Epithelial cell of proximal tubule (primary cell): ENCODE data around the gene FLT3. TPM values are rescaled to one million over a fixed set of nuclear protein-coding genes. Genes with fewer than 3 reads are reported as not detected.
A peak's percentile ranks its signal among the peaks of the same experiment; 100 is the strongest.
"Not testable (repeated sequence)": the region's sequence is repeated elsewhere in the genome, so short reads cannot be mapped to it uniquely, and the experiment has no call there.

Experiments
- DNase-seq: peaks from one replicate; pipeline ENCODE4 v3.0.0-alpha.2; 2011; ENCODE audit warnings: low read depth
- H3K4me3 ChIP-seq: 2 replicates; pipeline ENCODE4 v1.5.1; 2011; ENCODE audit warnings: low read depth, mild to moderate bottlenecking, low read length
- total RNA-seq: library from RNA; depleted of rRNA; stranded (reverse); fragments of >200 nt; gene quantifications from 2 replicates; pipeline ENCODE4 v1.2.3, GENCODE V29; 2015
- TF ChIP-seq, protein P1 (sequence below): conservative IDR thresholded peaks from 2 replicates; pipeline ENCODE4 v1.5.1; 2012; ENCODE audit warnings: low read depth, mild to moderate bottlenecking, low read length

Gene FLT3
- 0.14 and 0.58 TPM in 2 replicates for total RNA-seq

DNA sequence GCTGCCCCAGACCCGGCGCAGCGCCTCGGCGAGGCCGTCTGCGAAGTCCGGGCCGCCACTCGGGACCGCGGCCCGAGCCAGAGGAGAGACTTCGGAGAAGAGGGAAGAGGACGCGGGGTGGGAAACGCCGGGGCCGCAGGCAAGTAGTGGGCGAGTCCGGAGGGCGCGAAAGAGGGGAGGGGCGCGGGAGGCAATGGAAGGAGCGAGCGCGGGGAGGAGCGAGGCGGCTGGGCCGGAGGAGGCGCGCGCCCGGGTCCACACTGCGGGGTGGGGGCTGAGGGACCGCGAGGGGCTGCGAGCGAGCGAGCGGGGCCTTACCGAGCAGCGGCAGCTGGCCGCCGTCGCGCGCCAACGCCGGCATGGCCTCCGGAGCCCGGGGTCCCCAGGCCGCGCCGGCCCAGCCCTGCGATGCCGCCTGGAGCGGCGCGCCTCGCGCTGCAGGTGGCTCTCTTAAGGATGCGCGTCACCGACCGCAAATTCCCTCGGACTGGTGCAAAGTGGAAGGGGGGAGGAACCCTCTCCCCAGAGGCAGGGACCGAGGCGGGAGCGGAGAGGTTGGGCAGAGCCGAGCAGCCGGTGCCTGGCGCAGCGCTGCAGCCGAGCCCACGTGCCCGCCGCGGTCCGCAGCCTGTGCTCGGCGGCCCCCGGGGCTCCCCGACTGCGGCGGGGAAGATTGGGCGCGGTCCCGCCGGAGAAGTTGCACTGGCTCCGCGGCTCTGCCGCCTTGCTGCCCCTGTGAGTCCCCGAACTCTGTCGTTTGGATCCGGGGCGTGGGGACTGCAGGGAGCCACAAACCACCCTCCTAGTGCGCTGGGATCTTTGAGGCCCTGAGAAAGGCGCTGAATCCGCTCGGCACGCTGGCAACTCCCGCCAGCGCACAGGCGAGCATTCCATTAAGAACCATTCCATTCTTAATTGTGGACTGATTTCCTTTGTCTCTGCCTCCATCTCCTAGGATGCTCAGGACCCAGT is at the start of gene FLT3:
Gene FLT3, minus strand, starts transcription at position 427 of the 972 bp plus-strand sequence. Its CDS starts 66 bp downstream, at position 361.
- TF ChIP-seq, protein P1, sequence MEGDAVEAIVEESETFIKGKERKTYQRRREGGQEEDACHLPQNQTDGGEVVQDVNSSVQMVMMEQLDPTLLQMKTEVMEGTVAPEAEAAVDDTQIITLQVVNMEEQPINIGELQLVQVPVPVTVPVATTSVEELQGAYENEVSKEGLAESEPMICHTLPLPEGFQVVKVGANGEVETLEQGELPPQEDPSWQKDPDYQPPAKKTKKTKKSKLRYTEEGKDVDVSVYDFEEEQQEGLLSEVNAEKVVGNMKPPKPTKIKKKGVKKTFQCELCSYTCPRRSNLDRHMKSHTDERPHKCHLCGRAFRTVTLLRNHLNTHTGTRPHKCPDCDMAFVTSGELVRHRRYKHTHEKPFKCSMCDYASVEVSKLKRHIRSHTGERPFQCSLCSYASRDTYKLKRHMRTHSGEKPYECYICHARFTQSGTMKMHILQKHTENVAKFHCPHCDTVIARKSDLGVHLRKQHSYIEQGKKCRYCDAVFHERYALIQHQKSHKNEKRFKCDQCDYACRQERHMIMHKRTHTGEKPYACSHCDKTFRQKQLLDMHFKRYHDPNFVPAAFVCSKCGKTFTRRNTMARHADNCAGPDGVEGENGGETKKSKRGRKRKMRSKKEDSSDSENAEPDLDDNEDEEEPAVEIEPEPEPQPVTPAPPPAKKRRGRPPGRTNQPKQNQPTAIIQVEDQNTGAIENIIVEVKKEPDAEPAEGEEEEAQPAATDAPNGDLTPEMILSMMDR: no peak
- peak within 1 kb of the TSS; percentile 43 for H3K4me3 ChIP-seq
- DNase-seq: no peak

DNA sequence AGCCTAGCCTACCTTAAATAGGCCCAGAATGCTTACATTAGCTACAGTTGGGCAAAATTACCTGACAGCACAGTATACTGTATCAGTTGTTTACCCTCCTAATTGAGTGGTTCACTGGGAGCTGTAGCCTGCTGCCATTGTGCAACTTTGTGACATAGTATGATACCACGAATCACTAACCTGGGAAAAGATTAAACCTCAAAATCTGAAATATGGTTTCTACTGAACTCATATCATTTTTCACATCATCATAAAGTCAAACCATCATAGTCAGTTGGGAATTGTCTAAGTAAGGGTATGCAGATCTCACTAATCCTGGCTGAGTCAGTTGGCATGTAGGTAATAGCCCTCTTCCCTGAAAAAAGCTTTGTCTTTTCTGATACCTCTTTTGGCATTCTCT is 47.1 kb upstream of the FLT3 start:
- H3K4me3 ChIP-seq: no peak overlapping the region
- TF ChIP-seq, protein P1: no peak
- DNase-seq: no peak

DNA sequence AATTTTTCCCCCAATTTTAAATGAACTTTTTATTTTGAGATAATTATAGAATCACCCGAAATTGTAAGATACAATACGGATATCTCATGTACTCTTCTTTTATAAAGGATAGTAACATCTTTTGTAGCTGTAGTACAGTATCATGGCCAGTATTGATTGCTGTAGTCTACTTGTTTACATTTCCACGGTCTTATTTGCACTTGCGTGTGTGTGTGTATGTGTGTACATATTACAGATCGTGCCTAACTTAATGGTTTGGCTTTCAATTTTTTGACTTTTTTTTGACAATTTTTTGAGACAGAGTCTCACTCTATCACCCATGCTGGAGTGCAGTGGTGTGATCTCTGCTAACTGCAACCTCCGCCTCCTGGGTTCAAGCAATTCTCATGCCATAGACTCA is 44.7 kb upstream of the FLT3 start:
- TF ChIP-seq, protein P1: no peak
- no peak overlapping the region for H3K4me3 ChIP-seq
- DNase-seq: no peak

DNA sequence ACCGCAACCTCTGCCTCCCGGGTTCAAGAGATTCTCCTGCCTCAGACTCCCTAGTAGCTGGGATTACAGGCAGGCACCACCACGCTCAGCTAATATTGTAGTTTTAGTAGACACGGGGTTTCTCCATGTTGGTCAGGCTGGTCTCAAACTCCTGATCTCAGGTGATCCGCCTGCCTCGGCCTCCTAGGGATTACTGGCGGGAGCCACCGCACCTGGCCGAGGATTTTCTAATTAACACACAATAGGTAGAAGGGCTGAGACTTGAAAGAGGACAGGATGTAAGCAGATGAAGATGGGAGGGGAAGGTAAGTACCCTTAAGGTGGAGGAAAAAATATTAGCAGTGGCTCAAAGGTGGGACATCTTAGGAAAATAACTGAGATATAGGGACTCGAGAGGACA is 41.2 kb upstream of the FLT3 start:
- DNase-seq, H3K4me3 ChIP-seq: not testable (repeated sequence)

DNA sequence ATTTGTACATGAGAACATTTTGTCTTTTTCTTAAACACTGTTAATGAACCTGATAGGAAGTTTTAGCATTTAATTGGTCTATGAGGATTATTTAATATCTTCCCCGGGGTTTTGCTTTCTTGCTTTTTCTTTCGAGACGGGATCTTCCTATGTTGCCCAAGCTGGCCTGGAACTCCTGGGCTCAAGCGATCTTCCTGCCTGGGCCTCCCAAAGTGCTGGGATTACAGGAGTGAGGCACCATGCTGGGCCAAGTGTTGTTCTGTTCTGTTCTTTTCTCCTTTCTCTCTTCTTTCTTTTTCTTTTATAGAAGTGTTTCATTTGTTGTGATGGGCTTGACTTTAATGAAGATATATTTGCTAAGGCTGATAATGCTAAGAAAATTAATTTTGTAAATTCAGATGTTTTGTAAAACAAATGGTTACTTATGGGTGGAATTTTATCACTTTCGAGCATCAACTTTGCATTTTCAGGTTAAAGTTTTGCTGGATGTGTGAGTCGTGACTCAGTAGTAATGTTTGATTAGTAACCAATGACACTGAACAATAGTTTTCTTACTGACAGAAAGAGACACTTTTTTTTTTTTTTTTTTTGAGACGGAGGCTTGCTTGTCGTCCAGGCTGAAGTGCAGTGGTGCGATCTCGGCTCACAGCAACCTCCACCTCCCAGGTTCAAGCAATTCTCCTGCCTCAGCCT is 40.2 kb upstream of the FLT3 start:
- peak overlapping the region; percentile 80 for H3K4me3 ChIP-seq
- peak; percentile 47 for DNase-seq
- TF ChIP-seq, protein P1: no peak

DNA sequence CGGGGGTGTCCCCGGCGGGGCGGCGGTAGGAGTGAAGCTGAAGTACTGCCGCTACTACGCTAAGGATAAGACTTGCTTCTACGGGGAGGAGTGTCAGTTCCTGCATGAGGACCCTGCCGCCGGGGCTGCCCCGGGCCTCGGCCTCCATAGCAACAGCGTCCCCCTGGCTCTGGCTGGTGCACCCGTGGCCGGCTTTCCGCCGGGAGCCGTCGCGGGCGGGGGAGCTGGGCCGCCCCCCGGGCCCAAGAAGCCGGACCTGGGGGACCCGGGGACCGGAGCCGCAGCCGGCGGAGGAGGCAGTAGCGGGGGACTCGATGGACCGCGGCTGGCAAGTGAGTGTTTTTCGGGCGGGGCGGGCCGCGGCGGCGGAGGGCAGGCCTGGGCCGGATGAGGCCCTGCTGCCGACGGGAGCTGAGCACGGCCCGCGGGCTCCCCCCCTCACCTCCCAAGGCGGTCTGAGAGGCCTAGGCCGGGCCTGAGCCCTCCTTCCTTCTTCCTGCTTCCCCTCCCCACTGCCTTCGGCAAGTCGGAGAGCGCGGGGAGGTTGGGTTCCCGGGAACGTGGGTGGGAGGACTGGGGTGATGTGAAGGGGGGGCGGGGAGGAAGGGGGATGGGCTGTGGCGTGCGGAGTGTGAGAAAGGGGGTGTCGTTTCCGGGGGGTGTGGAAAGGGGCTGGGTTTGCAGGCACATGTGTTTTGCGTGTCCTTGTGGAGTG is 38.5 kb upstream of the FLT3 start:
- peak overlapping the region; percentile 80 for H3K4me3 ChIP-seq
- no peak for DNase-seq
- TF ChIP-seq, protein P1: no peak
